CD14-positive monocyte (primary cell): Measurements from ENCODE around the gene CYP2S1. TPM values are rescaled to one million over a fixed set of nuclear protein-coding genes. Genes with fewer than 3 reads are reported as not detected.
"Not testable (repeated sequence)": the region's sequence is repeated elsewhere in the genome, so short reads cannot be mapped to it uniquely, and the experiment has no call there.

Source experiments
- DNase-seq, 3 donors: peaks; one replicate each; pipeline ENCODE4 v3.0.0-alpha.2; 2011 to 2022
- H2AFZ ChIP-seq: 2 replicates; pipeline ENCODE4 v1.6.0; 2012; ENCODE audit warnings: mild to moderate bottlenecking, low read depth, low read length, inconsistent platforms; ENCODE audit not compliant: insufficient read depth, poor library complexity, severe bottlenecking
- H3K27ac ChIP-seq, 2 donors: 1 replicate in 1 of 2; 2 replicates in 1 of 2; pipeline ENCODE4 v1.5.1; 2012 to 2013; ENCODE audit warnings: low read length in 2 of 2, control low read depth in 1 of 2, inconsistent platforms in 1 of 2, low read depth in 1 of 2, mild to moderate bottlenecking in 1 of 2
- H3K27me3 ChIP-seq, 2 donors: one replicate each; pipeline versions ENCODE4 v1.6.0 to v1.6.1; 2011 to 2013; ENCODE audit warnings: low read length in 2 of 2; ENCODE audit not compliant: control insufficient read depth in 2 of 2, insufficient read depth in 2 of 2
- H3K36me3 ChIP-seq, 2 donors: replicated peaks in 1 of 2; 1 replicate in 1 of 2; 2 replicates in 1 of 2; pipeline versions ENCODE4 v1.5.1 to v1.6.1; 2012 to 2013; ENCODE audit warnings: low read length in 2 of 2, control low read depth in 1 of 2, inconsistent platforms in 1 of 2, mild to moderate bottlenecking in 1 of 2; ENCODE audit not compliant: insufficient read depth in 2 of 2, control insufficient read depth in 1 of 2
- H3K4me1 ChIP-seq, 2 donors: 1 replicate in 1 of 2; 2 replicates in 1 of 2; pipeline versions ENCODE4 v1.5.1 to v1.6.1; 2012 to 2013; ENCODE audit warnings: low read length in 2 of 2, control low read depth in 1 of 2, inconsistent platforms in 1 of 2, mild to moderate bottlenecking in 1 of 2, moderate library complexity in 1 of 2; ENCODE audit not compliant: insufficient read depth in 2 of 2, control insufficient read depth in 1 of 2
- H3K4me2 ChIP-seq: replicated peaks from 2 replicates; pipeline ENCODE3; 2012; ENCODE audit warnings: low read length, moderate library complexity, mild to moderate bottlenecking; ENCODE audit not compliant: poor library complexity, severe bottlenecking; ENCODE audit errors: extremely low read depth
- H3K4me3 ChIP-seq, 3 experiments: fragments of 200-600 bp in 1 of 3; sonication (generic) in 1 of 3; replicated peaks in 1 of 3; 1 replicate in 2 of 3; 2 replicates in 1 of 3; pipeline ENCODE4 v1.5.1; 2011 to 2013; ENCODE audit warnings: low read length in 3 of 3, mild to moderate bottlenecking in 3 of 3, control low read depth in 2 of 3, low read depth in 2 of 3, inconsistent platforms in 1 of 3, moderate library complexity in 1 of 3
- H3K79me2 ChIP-seq: 2 replicates; pipeline ENCODE4 v1.6.0; 2012; ENCODE audit warnings: mild to moderate bottlenecking, control low read depth, inconsistent platforms, low read length, moderate library complexity; ENCODE audit not compliant: insufficient read depth
- H3K9ac ChIP-seq: 2 replicates; pipeline ENCODE4 v1.6.0; 2017; ENCODE audit warnings: low read length, mild to moderate bottlenecking; ENCODE audit not compliant: insufficient read depth, poor library complexity, severe bottlenecking
- H3K9me3 ChIP-seq, 2 donors: replicated peaks in 1 of 2; 1 replicate in 1 of 2; 2 replicates in 1 of 2; pipeline versions ENCODE4 v1.5.1 to v1.6.1; 2012 to 2013; ENCODE audit warnings: low read length in 2 of 2, control low read depth in 1 of 2; ENCODE audit not compliant: control insufficient read depth in 1 of 2, insufficient read depth in 1 of 2
- H4K20me1 ChIP-seq: 2 replicates; pipeline ENCODE4 v1.6.0; 2012; ENCODE audit warnings: mild to moderate bottlenecking, low read length, control low read depth, moderate library complexity; ENCODE audit not compliant: insufficient read depth
- H3K27ac Mint-ChIP-seq, 7 donors: one replicate each; pipeline ENCODE4 v1.8.0; 2020; ENCODE audit warnings: mild to moderate bottlenecking in 7 of 7, mixed read lengths in 7 of 7, moderate library complexity in 6 of 7, inconsistent platforms in 2 of 7
- H3K27me3 Mint-ChIP-seq, 3 donors: one replicate each; pipeline ENCODE4 v1.8.0; 2021 to 2022; ENCODE audit warnings: low read depth in 3 of 3, mild to moderate bottlenecking in 3 of 3, mixed read lengths in 3 of 3, moderate library complexity in 3 of 3, inconsistent platforms in 1 of 3
- H3K36me3 Mint-ChIP-seq, 2 donors: one replicate each; pipeline ENCODE4 v1.8.0; 2020; ENCODE audit warnings: mixed read lengths in 2 of 2, inconsistent platforms in 1 of 2, mild to moderate bottlenecking in 1 of 2
- H3K4me1 Mint-ChIP-seq: one replicate; pipeline ENCODE4 v1.8.0; 2020; ENCODE audit warnings: mild to moderate bottlenecking, mixed read lengths
- H3K4me3 Mint-ChIP-seq, 2 donors: one replicate each; pipeline ENCODE4 v1.8.0; 2020; ENCODE audit warnings: mild to moderate bottlenecking in 2 of 2, mixed read lengths in 2 of 2, moderate library complexity in 1 of 2
- H3K9me3 Mint-ChIP-seq, 7 donors: one replicate each; pipeline ENCODE4 v1.8.0; 2020 to 2022; ENCODE audit warnings: mixed read lengths in 7 of 7, mild to moderate bottlenecking in 6 of 7, moderate library complexity in 6 of 7, inconsistent platforms in 2 of 7
- WGBS: methylation state at CpG from one replicate; pipeline ENCODE4 v1.1.5; 2013; ENCODE audit warnings: missing lambda C conversion rate; ENCODE audit not compliant: insufficient coverage; 5-methylcytosine and 5-hydroxymethylcytosine counted together
- intact Hi-C, 2 donors: fragments of 100-400 bp; cut with micrococcal nuclease; formaldehyde crosslinking; loops; one replicate each; pipeline versions ENCODE4 v1.15.0 to v1.15.1; 2023
- polyA plus RNA-seq, 3 donors: library from polyadenylated mRNA; depleted of rRNA in 1 of 3; unstranded in 2 of 3; stranded (reverse) in 1 of 3; fragments of 300-500 nt in 2 of 3; fragments of >200 nt in 1 of 3; fragmentation: Illumina TruSeq in 2 of 3; gene quantifications; 1 replicate in 2 of 3; 2 replicates in 1 of 3; pipeline ENCODE4 v1.2.3, GENCODE V29; 2012 to 2021
- TF ChIP-seq, protein P1 (sequence below): fragments of 200-600 bp; IDR thresholded peaks from one replicate; pipeline ENCODE4 v1.8.0; 2022; ENCODE audit warnings: antibody characterized with exemption, mild to moderate bottlenecking

CYP2S1 gene
- polyA plus RNA-seq, 3 donors: 8.9 to 20.3 (median 10.3) TPM

DNA sequence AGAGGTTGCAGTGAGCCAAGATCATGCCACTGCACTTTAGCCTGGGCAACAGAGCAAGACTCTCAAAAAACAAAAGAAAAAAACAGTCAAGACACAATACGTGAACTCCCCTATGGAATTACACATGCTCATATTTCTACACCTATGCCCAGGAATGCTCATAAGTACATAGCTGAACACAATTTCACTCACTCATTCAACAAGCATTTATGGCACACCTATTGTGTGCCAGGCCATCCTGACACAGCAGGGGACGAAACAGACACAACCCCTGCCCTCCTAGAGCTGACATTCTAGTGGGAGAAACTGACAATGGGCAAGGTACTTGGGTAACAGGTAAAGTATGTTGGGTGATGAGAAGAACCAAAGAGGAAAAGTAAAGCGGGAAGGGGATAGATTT is 35.5 kb downstream of the CYP2S1 start:
- Mint-ChIP-seq H3K4me1 (peaks cover 32% of the 10 kb centered on the region), H3K9me3 (peaks cover 0 to 5% (median 2%) of the 10 kb centered on the region in 7 donors), H3K36me3 (peaks cover 0 to 7% of the 10 kb centered on the region in 2 donors), H3K27ac (no peak overlapping the region), H3K4me3 (no peak overlapping the region), H3K27me3 (peaks cover 35 to 42% (median 36%) of the 10 kb centered on the region in 3 donors)
- H3K27ac ChIP-seq: no peak overlapping the region
- H3K36me3 ChIP-seq: no peaks in the 10 kb centered on the region
- H3K4me1 ChIP-seq: peaks cover 27 to 31% of the 10 kb centered on the region in 2 donors
- H4K20me1 ChIP-seq: no peaks in the 10 kb centered on the region
- no peaks in the 10 kb centered on the region for H3K9me3 ChIP-seq
- intact Hi-C loops: loop anchor here in 1 of 2 donors (5.0 kb wide), 1 partner anchor 34 kb away; the partner anchor contains the start of gene HNRNPUL1
- H3K4me2 ChIP-seq: no peak overlapping the region
- no peak overlapping the region for H3K4me3 ChIP-seq
- no peaks in the 10 kb centered on the region for H3K79me2 ChIP-seq
- H3K9ac ChIP-seq: no peak overlapping the region
- H2AFZ ChIP-seq: no peak overlapping the region
- WGBS: 100% methylated on average over 1 of the region's 3 CpGs
- TF ChIP-seq, protein P1, sequence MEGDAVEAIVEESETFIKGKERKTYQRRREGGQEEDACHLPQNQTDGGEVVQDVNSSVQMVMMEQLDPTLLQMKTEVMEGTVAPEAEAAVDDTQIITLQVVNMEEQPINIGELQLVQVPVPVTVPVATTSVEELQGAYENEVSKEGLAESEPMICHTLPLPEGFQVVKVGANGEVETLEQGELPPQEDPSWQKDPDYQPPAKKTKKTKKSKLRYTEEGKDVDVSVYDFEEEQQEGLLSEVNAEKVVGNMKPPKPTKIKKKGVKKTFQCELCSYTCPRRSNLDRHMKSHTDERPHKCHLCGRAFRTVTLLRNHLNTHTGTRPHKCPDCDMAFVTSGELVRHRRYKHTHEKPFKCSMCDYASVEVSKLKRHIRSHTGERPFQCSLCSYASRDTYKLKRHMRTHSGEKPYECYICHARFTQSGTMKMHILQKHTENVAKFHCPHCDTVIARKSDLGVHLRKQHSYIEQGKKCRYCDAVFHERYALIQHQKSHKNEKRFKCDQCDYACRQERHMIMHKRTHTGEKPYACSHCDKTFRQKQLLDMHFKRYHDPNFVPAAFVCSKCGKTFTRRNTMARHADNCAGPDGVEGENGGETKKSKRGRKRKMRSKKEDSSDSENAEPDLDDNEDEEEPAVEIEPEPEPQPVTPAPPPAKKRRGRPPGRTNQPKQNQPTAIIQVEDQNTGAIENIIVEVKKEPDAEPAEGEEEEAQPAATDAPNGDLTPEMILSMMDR: no peak
- peaks cover 3 to 23% of the 10 kb centered on the region in 2 donors for H3K27me3 ChIP-seq
- DNase-seq: no peak

DNA sequence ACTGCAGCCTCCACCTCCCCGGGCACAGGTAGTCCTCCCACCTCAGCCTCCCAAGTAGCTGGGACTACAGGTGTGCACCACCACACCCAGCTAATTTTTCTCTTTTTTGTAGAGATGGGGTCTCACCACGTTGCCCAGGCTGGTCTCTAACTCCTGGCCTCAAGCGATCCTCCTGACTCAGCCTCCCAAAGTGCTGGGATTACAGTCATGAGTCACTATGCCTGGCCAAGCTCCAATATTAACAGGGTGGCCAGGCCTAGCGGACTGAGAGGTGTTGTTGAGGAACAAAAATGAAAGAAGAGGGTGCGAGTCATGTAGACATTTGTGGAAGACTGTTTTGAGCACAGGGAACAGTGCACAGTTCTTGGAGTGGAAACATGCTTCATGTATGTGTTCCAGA is 36.3 kb downstream of the CYP2S1 start:
- not testable (repeated sequence) for H3K36me3 ChIP-seq, H3K36me3 Mint-ChIP-seq, H3K4me2 ChIP-seq, H3K9me3 Mint-ChIP-seq, H3K9ac ChIP-seq, DNase-seq, H3K27ac ChIP-seq, H4K20me1 ChIP-seq, H3K27ac Mint-ChIP-seq, H2AFZ ChIP-seq, H3K79me2 ChIP-seq, H3K9me3 ChIP-seq, H3K4me3 Mint-ChIP-seq, H3K4me3 ChIP-seq
- Histone ChIP-seq H3K27me3 (peaks cover 3 to 23% of the 10 kb centered on the region in 2 donors), H3K4me1 (peaks cover 36 to 39% of the 10 kb centered on the region in 2 donors)
- Mint-ChIP-seq H3K27me3 (peaks cover 29 to 36% (median 33%) of the 10 kb centered on the region in 3 donors), H3K4me1 (peaks cover 35% of the 10 kb centered on the region)
- intact Hi-C loops: loop anchor here in 1 of 2 donors (5.0 kb wide), 1 partner anchor 33 kb away; the partner anchor contains the start of gene HNRNPUL1
- WGBS: 87% methylated on average over 3 of the region's 5 CpGs
